Bronchial epithelial cell (primary cell): ENCODE data around the gene RNF187. TPM values are rescaled to one million over a fixed set of nuclear protein-coding genes. Genes with fewer than 3 reads are reported as not detected.
A peak's percentile ranks its signal among the peaks of the same experiment; 100 is the strongest.

Source experiments
- DNase-seq: peaks from one replicate; pipeline ENCODE4 v3.0.0-alpha.2; 2010; ENCODE audit warnings: low read depth
- FAIRE-seq: peaks from 2 replicates; lab custom pipeline; 2011; peaks lifted over from hg19 to GRCh38; lab: Jason Lieb, UNC
- H3K27me3 ChIP-seq: 2 replicates; pipeline ENCODE4 v1.5.1; 2011; ENCODE audit warnings: low read length; ENCODE audit not compliant: control insufficient read depth, insufficient read depth
- H3K36me3 ChIP-seq: 2 replicates; pipeline ENCODE4 v1.5.1; 2011; ENCODE audit warnings: low read length; ENCODE audit not compliant: control insufficient read depth, insufficient read depth
- H3K4me3 ChIP-seq: 2 replicates; pipeline ENCODE4 v1.5.1; 2011; ENCODE audit warnings: mild to moderate bottlenecking, low read depth, low read length, control low read depth
- total RNA-seq: library from RNA; depleted of rRNA; stranded (reverse); fragments of >200 nt; gene quantifications from 2 replicates; pipeline ENCODE4 v1.2.1, GENCODE V29; 2014
- TF ChIP-seq, protein P1 (sequence below): IDR thresholded peaks from 2 replicates; pipeline ENCODE4 v1.5.1; 2011; ENCODE audit warnings: mild to moderate bottlenecking, moderate library complexity, low read length, control low read depth, inconsistent platforms; ENCODE audit not compliant: insufficient read depth, severe bottlenecking

The RNF187 gene
- total RNA-seq, 1 donor from 2014 or later: 147 TPM

DNA sequence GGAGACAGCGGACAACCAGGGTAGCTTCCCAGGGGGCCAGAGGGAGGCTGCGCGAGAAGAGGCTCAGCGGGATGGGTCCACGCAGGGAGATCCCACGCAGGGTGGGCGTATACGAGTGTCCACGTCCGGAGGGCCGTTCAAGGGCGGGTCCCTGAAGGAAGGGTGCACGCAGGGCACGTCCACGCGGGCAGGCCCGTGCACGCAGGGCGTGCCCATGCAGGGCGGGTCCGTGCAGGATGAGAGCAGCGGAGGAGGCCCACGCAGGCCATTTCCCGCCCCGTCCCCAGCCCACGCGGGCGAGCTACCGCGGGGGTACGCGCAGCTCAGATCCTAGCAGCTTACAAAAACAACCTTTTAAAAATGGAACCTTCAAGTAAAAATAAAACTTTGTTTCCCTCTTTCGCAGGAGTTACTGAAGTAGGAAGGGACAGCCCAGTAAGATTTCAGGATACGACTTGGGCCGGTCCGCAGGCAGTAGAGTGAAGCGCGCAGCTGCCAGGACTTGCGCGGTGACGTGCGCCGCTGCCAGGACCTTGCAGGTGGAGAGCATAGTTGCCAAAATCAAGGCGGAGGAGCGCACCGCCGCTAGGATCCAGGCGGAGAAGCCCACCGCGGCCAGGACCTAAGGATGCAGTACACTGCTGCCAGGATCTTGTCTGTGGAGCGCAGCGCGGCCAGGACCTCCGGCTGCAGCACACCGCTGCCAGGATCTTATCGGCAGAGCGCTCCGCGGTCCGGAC lies 416 bp upstream of the RNF187 start:
- Histone ChIP-seq H3K36me3 (peaks cover 15% of the 10 kb centered on the region), H3K27me3 (no peaks in the 10 kb centered on the region), H3K4me3 (peak overlapping the region; percentile 87)
- DNase-seq (peak; percentile 75), FAIRE-seq (no peak)
- TF ChIP-seq, protein P1, sequence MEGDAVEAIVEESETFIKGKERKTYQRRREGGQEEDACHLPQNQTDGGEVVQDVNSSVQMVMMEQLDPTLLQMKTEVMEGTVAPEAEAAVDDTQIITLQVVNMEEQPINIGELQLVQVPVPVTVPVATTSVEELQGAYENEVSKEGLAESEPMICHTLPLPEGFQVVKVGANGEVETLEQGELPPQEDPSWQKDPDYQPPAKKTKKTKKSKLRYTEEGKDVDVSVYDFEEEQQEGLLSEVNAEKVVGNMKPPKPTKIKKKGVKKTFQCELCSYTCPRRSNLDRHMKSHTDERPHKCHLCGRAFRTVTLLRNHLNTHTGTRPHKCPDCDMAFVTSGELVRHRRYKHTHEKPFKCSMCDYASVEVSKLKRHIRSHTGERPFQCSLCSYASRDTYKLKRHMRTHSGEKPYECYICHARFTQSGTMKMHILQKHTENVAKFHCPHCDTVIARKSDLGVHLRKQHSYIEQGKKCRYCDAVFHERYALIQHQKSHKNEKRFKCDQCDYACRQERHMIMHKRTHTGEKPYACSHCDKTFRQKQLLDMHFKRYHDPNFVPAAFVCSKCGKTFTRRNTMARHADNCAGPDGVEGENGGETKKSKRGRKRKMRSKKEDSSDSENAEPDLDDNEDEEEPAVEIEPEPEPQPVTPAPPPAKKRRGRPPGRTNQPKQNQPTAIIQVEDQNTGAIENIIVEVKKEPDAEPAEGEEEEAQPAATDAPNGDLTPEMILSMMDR: no peak

DNA sequence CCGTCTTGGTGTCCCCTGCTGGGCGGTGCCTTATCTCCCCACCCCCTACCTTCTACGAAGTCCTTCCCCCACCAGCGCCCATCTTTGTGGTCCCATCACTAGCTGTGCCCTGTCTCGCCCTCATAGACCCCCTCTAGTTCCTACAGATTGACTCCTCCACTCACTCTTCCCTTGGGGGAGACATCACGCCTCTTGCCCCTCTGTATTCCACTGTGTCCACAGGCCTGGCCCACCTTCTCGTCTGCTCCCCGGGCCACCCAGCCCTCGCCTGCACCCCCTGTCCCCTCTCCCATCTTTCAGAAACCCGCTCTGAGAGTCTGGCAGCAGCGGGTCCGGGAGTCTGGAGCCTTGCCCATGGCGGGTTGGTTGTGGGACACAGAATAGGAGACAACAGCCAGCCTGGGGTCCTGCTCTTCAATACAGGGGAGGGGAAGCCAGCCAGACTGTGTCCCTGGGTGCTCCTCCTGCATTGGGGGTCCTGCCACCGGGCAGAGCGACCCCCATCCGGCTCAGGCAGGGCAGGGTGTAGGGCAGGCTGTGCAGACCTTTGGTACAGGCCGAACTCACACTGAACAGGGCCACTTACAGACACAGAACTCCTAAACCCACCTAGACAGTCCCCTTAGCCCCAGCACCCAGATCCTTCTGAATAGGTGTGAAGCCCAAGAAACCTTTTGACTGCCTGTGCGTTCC lies 1.1 kb downstream of the RNF187 start:
- FAIRE-seq (no peak), DNase-seq (no peak)
- H3K27me3 ChIP-seq: no peaks in the 10 kb centered on the region
- H3K36me3 ChIP-seq: peaks cover 19% of the 10 kb centered on the region
- peak overlapping the region; percentile 87 for H3K4me3 ChIP-seq
- TF ChIP-seq, protein P1: no peak

DNA sequence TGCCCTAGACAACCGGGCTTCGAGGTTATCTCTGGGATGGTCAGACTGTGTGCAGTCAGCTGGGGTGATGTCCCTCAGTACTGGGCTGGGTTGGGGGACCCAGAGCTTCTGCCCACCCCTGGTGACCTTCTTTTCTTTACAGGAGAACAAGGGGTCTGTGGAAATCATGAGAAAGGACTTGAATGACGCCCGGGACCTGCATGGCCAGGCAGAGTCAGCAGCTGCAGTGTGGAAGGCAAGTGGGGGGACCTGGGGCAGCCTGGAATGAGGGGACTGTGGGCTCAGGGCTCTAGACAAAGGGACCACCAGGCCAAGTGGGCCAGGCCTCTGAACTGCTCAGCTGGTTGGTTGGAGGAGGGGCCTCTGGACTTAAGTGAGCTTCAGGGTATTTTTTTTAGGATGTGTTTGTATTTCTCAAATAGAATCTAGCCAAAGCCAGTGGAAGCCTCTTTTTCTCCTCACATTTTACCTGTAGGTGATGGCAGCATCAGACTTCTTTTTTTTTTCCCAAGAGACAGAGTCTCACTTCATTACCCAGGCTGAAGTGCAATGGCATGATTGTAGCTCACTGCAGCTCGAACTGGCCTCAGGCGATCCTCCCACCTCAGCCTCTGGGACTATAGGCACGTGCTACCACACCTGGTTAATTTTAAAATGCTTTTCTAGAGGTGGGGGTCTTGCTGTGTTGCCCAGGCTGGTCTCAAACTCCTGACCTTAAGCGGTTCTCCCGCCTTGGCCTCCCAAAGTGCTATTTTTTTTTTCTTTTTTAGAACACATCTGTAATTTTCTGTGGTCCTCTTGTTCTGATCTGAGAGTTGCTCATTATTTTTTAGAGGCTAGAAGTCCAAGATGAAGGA lies 1.9 kb downstream of the RNF187 start:
- Histone ChIP-seq H3K36me3 (peaks cover 22% of the 10 kb centered on the region), H3K4me3 (peak overlapping the region; percentile 87), H3K27me3 (no peaks in the 10 kb centered on the region)
- no peak for DNase-seq
- TF ChIP-seq, protein P1: no peak
- FAIRE-seq: no peak

DNA sequence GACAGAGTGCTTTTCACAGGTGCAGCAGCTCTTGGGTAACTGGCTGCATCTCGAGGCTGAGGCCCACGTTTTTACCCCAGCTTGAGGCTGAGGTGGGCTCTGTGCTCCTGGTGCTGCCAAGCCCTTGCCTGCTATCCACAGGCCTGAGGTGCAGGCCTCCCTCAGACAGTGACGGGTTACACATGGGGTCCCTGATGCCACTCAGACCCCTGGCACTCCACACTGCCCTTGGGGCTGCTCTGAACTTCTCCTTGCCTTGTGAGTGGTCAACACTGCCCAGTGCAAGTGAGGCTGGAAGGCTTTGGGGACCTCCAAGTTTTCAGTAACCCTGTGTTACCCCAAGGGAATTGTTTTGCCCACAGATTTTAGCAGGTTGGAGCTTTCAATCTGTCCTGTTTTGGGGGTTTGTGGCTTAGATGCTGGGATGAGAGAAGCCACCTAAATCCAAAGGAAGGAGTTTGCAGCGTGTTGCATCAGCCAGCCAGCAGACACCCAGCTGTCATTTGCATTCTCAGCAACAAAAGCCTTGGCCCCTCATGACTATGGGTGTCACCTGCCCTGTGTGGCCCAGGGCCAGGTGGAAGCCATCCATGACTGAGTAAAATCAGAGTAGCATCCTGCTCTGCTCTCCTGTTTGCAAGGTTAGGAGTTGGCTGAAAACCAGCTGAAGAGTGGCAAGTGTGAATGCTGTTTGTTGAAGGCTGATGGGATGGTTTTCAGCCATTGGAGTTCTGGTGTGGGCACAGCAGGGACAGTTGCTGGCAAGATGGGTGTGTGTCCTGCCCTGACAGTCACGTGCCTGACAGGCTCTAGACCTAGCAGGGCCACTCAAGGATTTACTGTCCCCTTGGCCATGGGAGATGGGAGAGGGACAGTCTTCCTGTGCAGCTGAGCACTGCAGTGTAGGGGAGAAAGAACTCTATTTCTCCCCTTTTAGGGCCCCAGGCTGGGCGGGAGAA lies 3.2 kb downstream of the RNF187 start:
- H3K4me3 ChIP-seq: no peak overlapping the region
- FAIRE-seq (peak; percentile 23), DNase-seq (no peak)
- TF ChIP-seq, protein P1: no peak
- peaks cover 22% of the 10 kb centered on the region for H3K36me3 ChIP-seq
- H3K27me3 ChIP-seq: no peaks in the 10 kb centered on the region
